HepG2 (cell line): ENCODE data around the gene UBE2O. TPM values are rescaled to one million over a fixed set of nuclear protein-coding genes. Genes with fewer than 3 reads are reported as not detected.
A peak's percentile ranks its signal among the peaks of the same experiment; 100 is the strongest.

Experiments
- HNF4A ChIP-seq: sonication (generic); formaldehyde crosslinking; IDR thresholded peaks from 2 replicates; pipeline ENCODE4 v1.4.0; 2020; ENCODE audit warnings: missing genetic modification reagents
- PPARG ChIP-seq: conservative IDR thresholded peaks from 2 replicates; pipeline ENCODE4 v1.6.1; 2016; ENCODE audit warnings: missing biosample characterization, missing genetic modification reagents
- ZNF225 ChIP-seq: sonication (generic); formaldehyde crosslinking; IDR thresholded peaks from 2 replicates; pipeline ENCODE4 v1.4.0; 2020; ENCODE audit warnings: mild to moderate bottlenecking, missing genetic modification reagents
- ZNF552 ChIP-seq: sonication (generic); formaldehyde crosslinking; IDR thresholded peaks from 2 replicates; pipeline ENCODE4 v1.9.0; 2022; ENCODE audit warnings: missing genetic modification reagents, mild to moderate bottlenecking, borderline replicate concordance
- ZNF788 ChIP-seq: sonication (generic); formaldehyde crosslinking; IDR thresholded peaks from 2 replicates; pipeline ENCODE4 v1.5.0; 2020; ENCODE audit warnings: mild to moderate bottlenecking, missing genetic modification reagents, borderline replicate concordance
- ZNF816 ChIP-seq: sonication (generic); formaldehyde crosslinking; IDR thresholded peaks from 2 replicates; pipeline ENCODE4 v1.8.0; 2022; ENCODE audit warnings: missing genetic modification reagents, mild to moderate bottlenecking, borderline replicate concordance
- polyA plus RNA-seq, 8 experiments: library from polyadenylated mRNA; depleted of rRNA in 3 of 8; stranded (reverse) in 7 of 8; unstranded in 1 of 8; fragments of >200 nt; fragmentation: Illumina TruSeq in 4 of 8; extraction: Trizol in 4 of 8; gene quantifications; 2 replicates each; pipeline versions ENCODE4 v1.2.1 to v1.2.3, GENCODE V29; 2011 to 2016; ENCODE audit warnings: low read depth in 4 of 8, missing spikeins in 1 of 8, mixed read lengths in 1 of 8; ENCODE audit not compliant: insufficient read depth in 1 of 8
- total RNA-seq, 5 experiments: library from RNA; depleted of rRNA; stranded (reverse); fragments of >200 nt; fragmentation: Illumina TruSeq; extraction: Trizol; gene quantifications; 2 replicates each; pipeline ENCODE4 v1.2.3, GENCODE V29; 2016; ENCODE audit warnings: low read depth in 1 of 5
- TF ChIP-seq, protein P1 (sequence below), 2 experiments: fragments of 450-650 bp in 1 of 2; sonication (generic) in 1 of 2; formaldehyde crosslinking in 1 of 2; IDR thresholded peaks; 2 replicates each; pipeline versions ENCODE4 v1.6.1 to v1.8.0; 2016 to 2022; ENCODE audit warnings: antibody characterized with exemption in 1 of 2, mild to moderate bottlenecking in 1 of 2, missing genetic modification reagents in 1 of 2
- TF ChIP-seq, protein P2 (sequence below): sonication (generic); formaldehyde crosslinking; IDR thresholded peaks from 2 replicates; pipeline ENCODE4 v1.4.0; 2020; ENCODE audit warnings: mild to moderate bottlenecking, low read depth, missing genetic modification reagents
- TF ChIP-seq, protein P3 (sequence below): sonication (generic); formaldehyde crosslinking; IDR thresholded peaks from 2 replicates; pipeline ENCODE4 v1.4.0; 2020; ENCODE audit warnings: missing genetic modification reagents, borderline replicate concordance
- TF ChIP-seq, protein P4 (sequence below): sonication (generic); formaldehyde crosslinking; IDR thresholded peaks from 2 replicates; pipeline ENCODE4 v1.4.0; 2020; ENCODE audit warnings: missing genetic modification reagents

The UBE2O gene
- total and polyA plus RNA-seq, 2 of the 13 experiments (the other 11 are each of a cell fraction or from before 2014, with no cell fraction given): 21.5 to 23.5 TPM

DNA sequence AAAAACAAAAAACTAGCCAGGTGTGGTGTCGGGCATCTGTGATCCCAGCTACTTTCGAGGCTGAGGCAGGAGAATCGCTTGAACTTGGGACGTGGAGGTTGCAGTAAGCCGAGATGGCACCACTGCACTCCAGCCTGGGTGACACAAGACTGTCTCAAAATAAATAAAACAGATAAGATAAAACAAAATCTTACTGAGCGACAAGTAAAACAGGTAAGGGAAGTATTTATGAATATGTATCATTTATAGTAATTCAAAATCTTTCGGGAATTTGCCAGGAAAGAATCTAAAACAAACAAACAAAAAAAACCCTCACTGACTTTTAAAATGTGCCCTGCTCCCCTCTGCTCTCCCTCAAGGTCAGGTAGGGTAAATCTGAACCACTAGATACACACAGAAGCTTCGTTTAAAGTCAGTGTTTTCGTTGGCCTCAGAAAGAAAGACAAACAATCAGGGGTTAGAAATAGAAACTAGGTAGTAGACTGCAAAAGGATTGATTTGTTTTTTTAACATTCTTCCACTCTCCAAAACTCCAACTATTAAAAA is 101.4 kb downstream of the UBE2O start (continued):
- TF ChIP-seq, protein P1, sequence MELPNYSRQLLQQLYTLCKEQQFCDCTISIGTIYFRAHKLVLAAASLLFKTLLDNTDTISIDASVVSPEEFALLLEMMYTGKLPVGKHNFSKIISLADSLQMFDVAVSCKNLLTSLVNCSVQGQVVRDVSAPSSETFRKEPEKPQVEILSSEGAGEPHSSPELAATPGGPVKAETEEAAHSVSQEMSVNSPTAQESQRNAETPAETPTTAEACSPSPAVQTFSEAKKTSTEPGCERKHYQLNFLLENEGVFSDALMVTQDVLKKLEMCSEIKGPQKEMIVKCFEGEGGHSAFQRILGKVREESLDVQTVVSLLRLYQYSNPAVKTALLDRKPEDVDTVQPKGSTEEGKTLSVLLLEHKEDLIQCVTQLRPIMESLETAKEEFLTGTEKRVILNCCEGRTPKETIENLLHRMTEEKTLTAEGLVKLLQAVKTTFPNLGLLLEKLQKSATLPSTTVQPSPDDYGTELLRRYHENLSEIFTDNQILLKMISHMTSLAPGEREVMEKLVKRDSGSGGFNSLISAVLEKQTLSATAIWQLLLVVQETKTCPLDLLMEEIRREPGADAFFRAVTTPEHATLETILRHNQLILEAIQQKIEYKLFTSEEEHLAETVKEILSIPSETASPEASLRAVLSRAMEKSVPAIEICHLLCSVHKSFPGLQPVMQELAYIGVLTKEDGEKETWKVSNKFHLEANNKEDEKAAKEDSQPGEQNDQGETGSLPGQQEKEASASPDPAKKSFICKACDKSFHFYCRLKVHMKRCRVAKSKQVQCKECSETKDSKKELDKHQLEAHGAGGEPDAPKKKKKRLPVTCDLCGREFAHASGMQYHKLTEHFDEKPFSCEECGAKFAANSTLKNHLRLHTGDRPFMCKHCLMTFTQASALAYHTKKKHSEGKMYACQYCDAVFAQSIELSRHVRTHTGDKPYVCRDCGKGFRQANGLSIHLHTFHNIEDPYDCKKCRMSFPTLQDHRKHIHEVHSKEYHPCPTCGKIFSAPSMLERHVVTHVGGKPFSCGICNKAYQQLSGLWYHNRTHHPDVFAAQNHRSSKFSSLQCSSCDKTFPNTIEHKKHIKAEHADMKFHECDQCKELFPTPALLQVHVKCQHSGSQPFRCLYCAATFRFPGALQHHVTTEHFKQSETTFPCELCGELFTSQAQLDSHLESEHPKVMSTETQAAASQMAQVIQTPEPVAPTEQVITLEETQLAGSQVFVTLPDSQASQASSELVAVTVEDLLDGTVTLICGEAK (IDR thresholded peaks at IDR 0.05): no peak
- TF ChIP-seq, protein P1 (CRISPR knock-in tag; IDR thresholded peaks at IDR 0.05): 0 out of 2 replicates have a peak, but pooled peaks have one; percentile 30
- TF ChIP-seq ZNF788 (CRISPR knock-in tag): peak; percentile 29; the same call in 1 of the 2 replicates
- TF ChIP-seq ZNF552: no peak
- TF ChIP-seq, protein P2, sequence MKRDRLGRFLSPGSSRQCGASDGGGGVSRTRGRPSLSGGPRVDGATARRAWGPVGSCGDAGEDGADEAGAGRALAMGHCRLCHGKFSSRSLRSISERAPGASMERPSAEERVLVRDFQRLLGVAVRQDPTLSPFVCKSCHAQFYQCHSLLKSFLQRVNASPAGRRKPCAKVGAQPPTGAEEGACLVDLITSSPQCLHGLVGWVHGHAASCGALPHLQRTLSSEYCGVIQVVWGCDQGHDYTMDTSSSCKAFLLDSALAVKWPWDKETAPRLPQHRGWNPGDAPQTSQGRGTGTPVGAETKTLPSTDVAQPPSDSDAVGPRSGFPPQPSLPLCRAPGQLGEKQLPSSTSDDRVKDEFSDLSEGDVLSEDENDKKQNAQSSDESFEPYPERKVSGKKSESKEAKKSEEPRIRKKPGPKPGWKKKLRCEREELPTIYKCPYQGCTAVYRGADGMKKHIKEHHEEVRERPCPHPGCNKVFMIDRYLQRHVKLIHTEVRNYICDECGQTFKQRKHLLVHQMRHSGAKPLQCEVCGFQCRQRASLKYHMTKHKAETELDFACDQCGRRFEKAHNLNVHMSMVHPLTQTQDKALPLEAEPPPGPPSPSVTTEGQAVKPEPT (CRISPR knock-in tag): no peak
- TF ChIP-seq ZNF225 (CRISPR knock-in tag): no peak
- 0 out of 2 replicates have a peak, but pooled peaks have one; percentile 52 for TF ChIP-seq ZNF816 (CRISPR knock-in tag)
- peak; percentile 49 for TF ChIP-seq HNF4A (CRISPR knock-in tag)
- peak; percentile 67; the same call in 1 of the 2 replicates for TF ChIP-seq PPARG
- TF ChIP-seq, protein P3, sequence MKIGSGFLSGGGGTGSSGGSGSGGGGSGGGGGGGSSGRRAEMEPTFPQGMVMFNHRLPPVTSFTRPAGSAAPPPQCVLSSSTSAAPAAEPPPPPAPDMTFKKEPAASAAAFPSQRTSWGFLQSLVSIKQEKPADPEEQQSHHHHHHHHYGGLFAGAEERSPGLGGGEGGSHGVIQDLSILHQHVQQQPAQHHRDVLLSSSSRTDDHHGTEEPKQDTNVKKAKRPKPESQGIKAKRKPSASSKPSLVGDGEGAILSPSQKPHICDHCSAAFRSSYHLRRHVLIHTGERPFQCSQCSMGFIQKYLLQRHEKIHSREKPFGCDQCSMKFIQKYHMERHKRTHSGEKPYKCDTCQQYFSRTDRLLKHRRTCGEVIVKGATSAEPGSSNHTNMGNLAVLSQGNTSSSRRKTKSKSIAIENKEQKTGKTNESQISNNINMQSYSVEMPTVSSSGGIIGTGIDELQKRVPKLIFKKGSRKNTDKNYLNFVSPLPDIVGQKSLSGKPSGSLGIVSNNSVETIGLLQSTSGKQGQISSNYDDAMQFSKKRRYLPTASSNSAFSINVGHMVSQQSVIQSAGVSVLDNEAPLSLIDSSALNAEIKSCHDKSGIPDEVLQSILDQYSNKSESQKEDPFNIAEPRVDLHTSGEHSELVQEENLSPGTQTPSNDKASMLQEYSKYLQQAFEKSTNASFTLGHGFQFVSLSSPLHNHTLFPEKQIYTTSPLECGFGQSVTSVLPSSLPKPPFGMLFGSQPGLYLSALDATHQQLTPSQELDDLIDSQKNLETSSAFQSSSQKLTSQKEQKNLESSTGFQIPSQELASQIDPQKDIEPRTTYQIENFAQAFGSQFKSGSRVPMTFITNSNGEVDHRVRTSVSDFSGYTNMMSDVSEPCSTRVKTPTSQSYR: peak; percentile 34; the same call in 1 of the 2 replicates
- TF ChIP-seq, protein P4, sequence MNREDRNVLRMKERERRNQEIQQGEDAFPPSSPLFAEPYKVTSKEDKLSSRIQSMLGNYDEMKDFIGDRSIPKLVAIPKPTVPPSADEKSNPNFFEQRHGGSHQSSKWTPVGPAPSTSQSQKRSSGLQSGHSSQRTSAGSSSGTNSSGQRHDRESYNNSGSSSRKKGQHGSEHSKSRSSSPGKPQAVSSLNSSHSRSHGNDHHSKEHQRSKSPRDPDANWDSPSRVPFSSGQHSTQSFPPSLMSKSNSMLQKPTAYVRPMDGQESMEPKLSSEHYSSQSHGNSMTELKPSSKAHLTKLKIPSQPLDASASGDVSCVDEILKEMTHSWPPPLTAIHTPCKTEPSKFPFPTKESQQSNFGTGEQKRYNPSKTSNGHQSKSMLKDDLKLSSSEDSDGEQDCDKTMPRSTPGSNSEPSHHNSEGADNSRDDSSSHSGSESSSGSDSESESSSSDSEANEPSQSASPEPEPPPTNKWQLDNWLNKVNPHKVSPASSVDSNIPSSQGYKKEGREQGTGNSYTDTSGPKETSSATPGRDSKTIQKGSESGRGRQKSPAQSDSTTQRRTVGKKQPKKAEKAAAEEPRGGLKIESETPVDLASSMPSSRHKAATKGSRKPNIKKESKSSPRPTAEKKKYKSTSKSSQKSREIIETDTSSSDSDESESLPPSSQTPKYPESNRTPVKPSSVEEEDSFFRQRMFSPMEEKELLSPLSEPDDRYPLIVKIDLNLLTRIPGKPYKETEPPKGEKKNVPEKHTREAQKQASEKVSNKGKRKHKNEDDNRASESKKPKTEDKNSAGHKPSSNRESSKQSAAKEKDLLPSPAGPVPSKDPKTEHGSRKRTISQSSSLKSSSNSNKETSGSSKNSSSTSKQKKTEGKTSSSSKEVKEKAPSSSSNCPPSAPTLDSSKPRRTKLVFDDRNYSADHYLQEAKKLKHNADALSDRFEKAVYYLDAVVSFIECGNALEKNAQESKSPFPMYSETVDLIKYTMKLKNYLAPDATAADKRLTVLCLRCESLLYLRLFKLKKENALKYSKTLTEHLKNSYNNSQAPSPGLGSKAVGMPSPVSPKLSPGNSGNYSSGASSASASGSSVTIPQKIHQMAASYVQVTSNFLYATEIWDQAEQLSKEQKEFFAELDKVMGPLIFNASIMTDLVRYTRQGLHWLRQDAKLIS (CRISPR knock-in tag): no peak; the same call in 1 of the 2 replicates
